Measurements from ENCODE around the gene POU2AF3.

DNA sequence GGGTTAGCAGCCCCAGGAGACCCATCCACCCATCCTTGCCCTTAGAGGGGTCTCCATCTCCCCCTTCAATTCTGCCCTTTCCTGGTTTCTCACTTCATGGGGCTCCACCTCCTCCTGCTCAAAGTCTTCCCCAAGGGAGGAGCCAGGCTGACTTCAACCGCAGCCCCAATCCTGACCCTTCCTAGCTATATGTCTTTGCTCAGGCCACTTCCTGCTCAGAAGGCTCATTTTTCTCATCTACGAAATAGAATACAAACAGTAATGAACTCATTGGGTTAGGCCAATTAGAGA lies 56.2 kb downstream of the POU2AF3 start:
- TF ChIP-seq CREM (IDR thresholded peaks at IDR 0.05; ENCODE audit: low read depth): no peak
- TF ChIP-seq, protein P1, sequence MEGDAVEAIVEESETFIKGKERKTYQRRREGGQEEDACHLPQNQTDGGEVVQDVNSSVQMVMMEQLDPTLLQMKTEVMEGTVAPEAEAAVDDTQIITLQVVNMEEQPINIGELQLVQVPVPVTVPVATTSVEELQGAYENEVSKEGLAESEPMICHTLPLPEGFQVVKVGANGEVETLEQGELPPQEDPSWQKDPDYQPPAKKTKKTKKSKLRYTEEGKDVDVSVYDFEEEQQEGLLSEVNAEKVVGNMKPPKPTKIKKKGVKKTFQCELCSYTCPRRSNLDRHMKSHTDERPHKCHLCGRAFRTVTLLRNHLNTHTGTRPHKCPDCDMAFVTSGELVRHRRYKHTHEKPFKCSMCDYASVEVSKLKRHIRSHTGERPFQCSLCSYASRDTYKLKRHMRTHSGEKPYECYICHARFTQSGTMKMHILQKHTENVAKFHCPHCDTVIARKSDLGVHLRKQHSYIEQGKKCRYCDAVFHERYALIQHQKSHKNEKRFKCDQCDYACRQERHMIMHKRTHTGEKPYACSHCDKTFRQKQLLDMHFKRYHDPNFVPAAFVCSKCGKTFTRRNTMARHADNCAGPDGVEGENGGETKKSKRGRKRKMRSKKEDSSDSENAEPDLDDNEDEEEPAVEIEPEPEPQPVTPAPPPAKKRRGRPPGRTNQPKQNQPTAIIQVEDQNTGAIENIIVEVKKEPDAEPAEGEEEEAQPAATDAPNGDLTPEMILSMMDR (IDR thresholded peaks at IDR 0.05 in 2 of 3, conservative IDR thresholded peaks at IDR 0.05 in 1 of 3; ENCODE audit: control insufficient read depth in 2 of 3, extremely low read depth in 1 of 3, insufficient read depth in 1 of 3, low read depth in 3 of 3, low read length in 3 of 3): no peak
- TF ChIP-seq SRF (IDR thresholded peaks at IDR 0.05; ENCODE audit: low read depth in 2 of 2, low read length in 2 of 2): no peak
- TF ChIP-seq RCOR1 (conservative IDR thresholded peaks at IDR 0.05; ENCODE audit: low read depth, low read length): no peak
- TF ChIP-seq, protein P2, sequence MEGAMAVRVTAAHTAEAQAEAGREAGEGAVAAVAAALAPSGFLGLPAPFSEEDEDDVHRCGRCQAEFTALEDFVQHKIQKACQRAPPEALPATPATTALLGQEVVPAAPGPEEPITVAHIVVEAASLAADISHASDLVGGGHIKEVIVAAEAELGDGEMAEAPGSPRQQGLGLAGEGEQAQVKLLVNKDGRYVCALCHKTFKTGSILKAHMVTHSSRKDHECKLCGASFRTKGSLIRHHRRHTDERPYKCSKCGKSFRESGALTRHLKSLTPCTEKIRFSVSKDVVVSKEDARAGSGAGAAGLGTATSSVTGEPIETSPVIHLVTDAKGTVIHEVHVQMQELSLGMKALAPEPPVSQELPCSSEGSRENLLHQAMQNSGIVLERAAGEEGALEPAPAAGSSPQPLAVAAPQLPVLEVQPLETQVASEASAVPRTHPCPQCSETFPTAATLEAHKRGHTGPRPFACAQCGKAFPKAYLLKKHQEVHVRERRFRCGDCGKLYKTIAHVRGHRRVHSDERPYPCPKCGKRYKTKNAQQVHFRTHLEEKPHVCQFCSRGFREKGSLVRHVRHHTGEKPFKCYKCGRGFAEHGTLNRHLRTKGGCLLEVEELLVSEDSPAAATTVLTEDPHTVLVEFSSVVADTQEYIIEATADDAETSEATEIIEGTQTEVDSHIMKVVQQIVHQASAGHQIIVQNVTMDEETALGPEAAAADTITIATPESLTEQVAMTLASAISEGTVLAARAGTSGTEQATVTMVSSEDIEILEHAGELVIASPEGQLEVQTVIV (IDR thresholded peaks at IDR 0.05; ENCODE audit: borderline replicate concordance, partially characterized antibody): no peak
